HEK293 (cell line): ENCODE results near the gene OTOF.
A peak's percentile ranks its signal among the peaks of the same experiment; 100 is the strongest.

Experiments used
- BCL11B ChIP-seq: fragments of 450-650 bp; formaldehyde crosslinking; IDR thresholded peaks from 2 replicates; pipeline ENCODE4 v1.5.1; 2016; ENCODE audit warnings: low read depth, missing biosample characterization, missing genetic modification characterization
- FEZF1 ChIP-seq: fragments of 450-650 bp; formaldehyde crosslinking; IDR thresholded peaks from 2 replicates; pipeline ENCODE4 v1.5.1; 2016; ENCODE audit warnings: missing biosample characterization, missing genetic modification characterization
- HOXC10 ChIP-seq: sonication (generic); formaldehyde crosslinking; IDR thresholded peaks from 2 replicates; pipeline ENCODE4 v1.8.1; 2023; ENCODE audit warnings: mild to moderate bottlenecking, missing genetic modification reagents
- KLF1 ChIP-seq: fragments of 450-650 bp; formaldehyde crosslinking; IDR thresholded peaks from 2 replicates; pipeline ENCODE4 v1.5.1; 2016; ENCODE audit warnings: missing biosample characterization, missing genetic modification characterization
- KLF10 ChIP-seq: fragments of 450-650 bp; IDR thresholded peaks from 2 replicates; pipeline ENCODE4 v1.5.1; 2018; ENCODE audit warnings: missing biosample characterization, mild to moderate bottlenecking, missing genetic modification characterization
- KLF7 ChIP-seq: fragments of 450-650 bp; formaldehyde crosslinking; IDR thresholded peaks from 2 replicates; pipeline ENCODE4 v1.5.1; 2016; ENCODE audit warnings: missing biosample characterization, missing genetic modification characterization, borderline replicate concordance
- MZF1 ChIP-seq: fragments of 450-650 bp; formaldehyde crosslinking; IDR thresholded peaks from 2 replicates; pipeline ENCODE4 v1.5.1; 2017; ENCODE audit warnings: missing biosample characterization, missing genetic modification characterization, borderline replicate concordance
- OVOL3 ChIP-seq: fragments of 450-650 bp; formaldehyde crosslinking; IDR thresholded peaks from 2 replicates; pipeline ENCODE4 v1.5.1; 2016; ENCODE audit warnings: missing biosample characterization, missing genetic modification characterization
- RBAK ChIP-seq: fragments of 450-650 bp; formaldehyde crosslinking; IDR thresholded peaks from 2 replicates; pipeline ENCODE4 v1.5.1; 2016; ENCODE audit warnings: missing biosample characterization, missing genetic modification characterization
- SCRT1 ChIP-seq: fragments of 450-650 bp; formaldehyde crosslinking; IDR thresholded peaks from 2 replicates; pipeline ENCODE4 v1.5.1; 2016; ENCODE audit warnings: missing biosample characterization, missing genetic modification characterization, borderline replicate concordance
- SCRT2 ChIP-seq: fragments of 450-650 bp; formaldehyde crosslinking; IDR thresholded peaks from 2 replicates; pipeline ENCODE4 v1.5.1; 2016; ENCODE audit warnings: missing biosample characterization, missing genetic modification characterization
- SP3 ChIP-seq: fragments of 450-650 bp; formaldehyde crosslinking; IDR thresholded peaks from 2 replicates; pipeline ENCODE4 v1.5.1; 2016; ENCODE audit warnings: missing biosample characterization, missing genetic modification characterization
- TRIM28 ChIP-seq: IDR thresholded peaks from 2 replicates; pipeline ENCODE4 v1.6.1; 2011; ENCODE audit warnings: low read length, control low read depth, borderline replicate concordance
- ZEB2 ChIP-seq: fragments of 450-650 bp; formaldehyde crosslinking; IDR thresholded peaks from 2 replicates; pipeline ENCODE4 v1.5.1; 2016; ENCODE audit warnings: missing biosample characterization, missing genetic modification characterization
- ZIC2 ChIP-seq: fragments of 450-650 bp; formaldehyde crosslinking; IDR thresholded peaks from 2 replicates; pipeline ENCODE4 v1.5.1; 2016; ENCODE audit warnings: missing biosample characterization, missing genetic modification characterization
- ZNF112 ChIP-seq: fragments of 450-650 bp; formaldehyde crosslinking; IDR thresholded peaks from 2 replicates; pipeline ENCODE4 v1.5.0; 2017; ENCODE audit warnings: missing biosample characterization, missing genetic modification characterization
- ZNF223 ChIP-seq: fragments of 450-650 bp; formaldehyde crosslinking; IDR thresholded peaks from 2 replicates; pipeline ENCODE4 v1.5.1; 2016; ENCODE audit warnings: missing biosample characterization, missing genetic modification characterization
- ZNF239 ChIP-seq: fragments of 450-650 bp; formaldehyde crosslinking; IDR thresholded peaks from 2 replicates; pipeline ENCODE4 v1.5.1; 2016; ENCODE audit warnings: missing biosample characterization, missing genetic modification characterization
- ZNF292 ChIP-seq: fragments of 450-650 bp; formaldehyde crosslinking; IDR thresholded peaks from 2 replicates; pipeline ENCODE4 v1.5.1; 2016; ENCODE audit warnings: low read depth, missing biosample characterization, missing genetic modification characterization, borderline replicate concordance
- ZNF341 ChIP-seq: fragments of 450-650 bp; formaldehyde crosslinking; IDR thresholded peaks from 2 replicates; pipeline ENCODE4; 2016; ENCODE audit warnings: low read depth, missing biosample characterization, missing genetic modification characterization
- ZNF391 ChIP-seq: fragments of 450-650 bp; formaldehyde crosslinking; IDR thresholded peaks from 2 replicates; pipeline ENCODE4 v1.5.1; 2016; ENCODE audit warnings: low read depth, missing biosample characterization, missing genetic modification characterization, borderline replicate concordance
- ZNF394 ChIP-seq: fragments of 450-650 bp; formaldehyde crosslinking; IDR thresholded peaks from 2 replicates; pipeline ENCODE4 v1.5.1; 2016; ENCODE audit warnings: missing biosample characterization, missing genetic modification characterization, mild to moderate bottlenecking, moderate library complexity, borderline replicate concordance
- ZNF404 ChIP-seq: fragments of 450-650 bp; formaldehyde crosslinking; IDR thresholded peaks from 2 replicates; pipeline ENCODE4 v1.5.1; 2017; ENCODE audit warnings: missing biosample characterization, missing genetic modification characterization
- ZNF416 ChIP-seq: fragments of 450-650 bp; formaldehyde crosslinking; IDR thresholded peaks from 2 replicates; pipeline ENCODE4 v1.5.1; 2016; ENCODE audit warnings: missing biosample characterization, missing genetic modification characterization
- ZNF423 ChIP-seq: fragments of 450-650 bp; formaldehyde crosslinking; IDR thresholded peaks from 2 replicates; pipeline ENCODE4 v1.5.1; 2016; ENCODE audit warnings: missing biosample characterization, missing genetic modification characterization
- ZNF473 ChIP-seq: fragments of 450-650 bp; formaldehyde crosslinking; IDR thresholded peaks from 2 replicates; pipeline ENCODE4 v1.5.1; 2017; ENCODE audit warnings: missing biosample characterization, missing genetic modification characterization
- ZNF514 ChIP-seq: fragments of 450-650 bp; formaldehyde crosslinking; IDR thresholded peaks from 2 replicates; pipeline ENCODE4 v1.5.1; 2016; ENCODE audit warnings: missing biosample characterization, missing genetic modification characterization
- ZNF521 ChIP-seq: fragments of 450-650 bp; formaldehyde crosslinking; IDR thresholded peaks from 2 replicates; pipeline ENCODE4 v1.5.1; 2017; ENCODE audit warnings: missing biosample characterization, mild to moderate bottlenecking, missing genetic modification characterization
- ZNF561 ChIP-seq: fragments of 450-650 bp; IDR thresholded peaks from 2 replicates; pipeline ENCODE4 v1.5.1; 2018; ENCODE audit warnings: missing biosample characterization, missing genetic modification characterization, borderline replicate concordance
- ZNF629 ChIP-seq: fragments of 450-650 bp; formaldehyde crosslinking; IDR thresholded peaks from 2 replicates; pipeline ENCODE4 v1.5.1; 2017; ENCODE audit warnings: missing biosample characterization, missing genetic modification characterization
- ZNF654 ChIP-seq: fragments of 450-650 bp; formaldehyde crosslinking; IDR thresholded peaks from 2 replicates; pipeline ENCODE4 v1.5.1; 2016; ENCODE audit warnings: low read depth, missing biosample characterization, missing genetic modification characterization
- ZNF677 ChIP-seq: fragments of 450-650 bp; IDR thresholded peaks from 2 replicates; pipeline ENCODE4 v1.5.0; 2018; ENCODE audit warnings: missing biosample characterization, mild to moderate bottlenecking, missing genetic modification characterization, moderate library complexity
- TF ChIP-seq, protein P1 (sequence below): fragments of 450-650 bp; formaldehyde crosslinking; IDR thresholded peaks from 2 replicates; pipeline ENCODE4 v1.5.1; 2017; ENCODE audit warnings: missing biosample characterization, missing genetic modification characterization
- TF ChIP-seq, protein P2 (sequence below): fragments of 450-650 bp; formaldehyde crosslinking; optimal IDR thresholded peaks from 2 replicates; pipeline ENCODE3; 2016; ENCODE audit warnings: missing biosample characterization, mild to moderate bottlenecking, missing genetic modification characterization
- TF ChIP-seq, protein P3 (sequence below): fragments of 450-650 bp; formaldehyde crosslinking; IDR thresholded peaks from 2 replicates; pipeline ENCODE4 v1.5.1; 2016; ENCODE audit warnings: missing biosample characterization, missing genetic modification characterization

The OTOF gene

GRCh38 chr2:26503231-26503880 is 25.4 kb upstream of the OTOF start (continued):
- TF ChIP-seq, protein P1, sequence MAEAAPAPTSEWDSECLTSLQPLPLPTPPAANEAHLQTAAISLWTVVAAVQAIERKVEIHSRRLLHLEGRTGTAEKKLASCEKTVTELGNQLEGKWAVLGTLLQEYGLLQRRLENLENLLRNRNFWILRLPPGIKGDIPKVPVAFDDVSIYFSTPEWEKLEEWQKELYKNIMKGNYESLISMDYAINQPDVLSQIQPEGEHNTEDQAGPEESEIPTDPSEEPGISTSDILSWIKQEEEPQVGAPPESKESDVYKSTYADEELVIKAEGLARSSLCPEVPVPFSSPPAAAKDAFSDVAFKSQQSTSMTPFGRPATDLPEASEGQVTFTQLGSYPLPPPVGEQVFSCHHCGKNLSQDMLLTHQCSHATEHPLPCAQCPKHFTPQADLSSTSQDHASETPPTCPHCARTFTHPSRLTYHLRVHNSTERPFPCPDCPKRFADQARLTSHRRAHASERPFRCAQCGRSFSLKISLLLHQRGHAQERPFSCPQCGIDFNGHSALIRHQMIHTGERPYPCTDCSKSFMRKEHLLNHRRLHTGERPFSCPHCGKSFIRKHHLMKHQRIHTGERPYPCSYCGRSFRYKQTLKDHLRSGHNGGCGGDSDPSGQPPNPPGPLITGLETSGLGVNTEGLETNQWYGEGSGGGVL (tag by site-specific recombination), result peak; percentile 40; the same call in 1 of the 2 replicates
- TF ChIP-seq ZNF341 (peak; percentile 83), MZF1 (tag by site-specific recombination) (no peak), KLF1 (peak; percentile 92), ZNF394 (0 out of 2 replicates have a peak, but pooled peaks have one; percentile 16), ZNF514 (tag by site-specific recombination) (no peak), ZNF629 (tag by site-specific recombination) (peak; percentile 23; the same call in 1 of the 2 replicates), SCRT1 (tag by site-specific recombination) (peak; percentile 86; the same call in 1 of the 2 replicates), BCL11B (tag by site-specific recombination) (no peak), ZNF292 (tag by site-specific recombination) (no peak), RBAK (no peak), ZNF654 (tag by site-specific recombination) (peak; percentile 64), ZNF112 (no peak), SCRT2 (tag by site-specific recombination) (peak; percentile 98), KLF10 (tag by site-specific recombination) (0 out of 2 replicates have a peak, but pooled peaks have one; percentile 44), OVOL3 (tag by site-specific recombination) (no peak), ZNF423 (tag by site-specific recombination) (peak; percentile 45; the same call in 1 of the 2 replicates), ZEB2 (tag by site-specific recombination) (peak; percentile 69; the same call in 1 of the 2 replicates), ZNF223 (tag by site-specific recombination) (no peak), ZNF521 (no peak), ZNF416 (tag by site-specific recombination) (no peak), KLF7 (tag by site-specific recombination) (peak; percentile 84), ZNF473 (tag by site-specific recombination) (no peak), ZNF239 (tag by site-specific recombination) (no peak), ZIC2 (tag by site-specific recombination) (peak; percentile 81), HOXC10 (CRISPR knock-in tag) (0 out of 2 replicates have a peak, but pooled peaks have one; percentile 27), ZNF404 (tag by site-specific recombination) (no peak), ZNF391 (tag by site-specific recombination) (0 out of 2 replicates have a peak, but pooled peaks have one; percentile 39), SP3 (peak; percentile 76), FEZF1 (peak; percentile 89), TRIM28 (0 out of 2 replicates have a peak, but pooled peaks have one; percentile 33), ZNF677 (tag by site-specific recombination) (no peak), ZNF561 (tag by site-specific recombination) (peak; percentile 89; the same call in 1 of the 2 replicates)
- TF ChIP-seq, protein P2, sequence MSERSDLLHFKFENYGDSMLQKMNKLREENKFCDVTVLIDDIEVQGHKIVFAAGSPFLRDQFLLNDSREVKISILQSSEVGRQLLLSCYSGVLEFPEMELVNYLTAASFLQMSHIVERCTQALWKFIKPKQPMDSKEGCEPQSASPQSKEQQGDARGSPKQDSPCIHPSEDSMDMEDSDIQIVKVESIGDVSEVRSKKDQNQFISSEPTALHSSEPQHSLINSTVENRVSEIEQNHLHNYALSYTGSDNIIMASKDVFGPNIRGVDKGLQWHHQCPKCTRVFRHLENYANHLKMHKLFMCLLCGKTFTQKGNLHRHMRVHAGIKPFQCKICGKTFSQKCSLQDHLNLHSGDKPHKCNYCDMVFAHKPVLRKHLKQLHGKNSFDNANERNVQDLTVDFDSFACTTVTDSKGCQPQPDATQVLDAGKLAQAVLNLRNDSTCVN (tag by site-specific recombination), result peak; percentile 37
- TF ChIP-seq, protein P3, sequence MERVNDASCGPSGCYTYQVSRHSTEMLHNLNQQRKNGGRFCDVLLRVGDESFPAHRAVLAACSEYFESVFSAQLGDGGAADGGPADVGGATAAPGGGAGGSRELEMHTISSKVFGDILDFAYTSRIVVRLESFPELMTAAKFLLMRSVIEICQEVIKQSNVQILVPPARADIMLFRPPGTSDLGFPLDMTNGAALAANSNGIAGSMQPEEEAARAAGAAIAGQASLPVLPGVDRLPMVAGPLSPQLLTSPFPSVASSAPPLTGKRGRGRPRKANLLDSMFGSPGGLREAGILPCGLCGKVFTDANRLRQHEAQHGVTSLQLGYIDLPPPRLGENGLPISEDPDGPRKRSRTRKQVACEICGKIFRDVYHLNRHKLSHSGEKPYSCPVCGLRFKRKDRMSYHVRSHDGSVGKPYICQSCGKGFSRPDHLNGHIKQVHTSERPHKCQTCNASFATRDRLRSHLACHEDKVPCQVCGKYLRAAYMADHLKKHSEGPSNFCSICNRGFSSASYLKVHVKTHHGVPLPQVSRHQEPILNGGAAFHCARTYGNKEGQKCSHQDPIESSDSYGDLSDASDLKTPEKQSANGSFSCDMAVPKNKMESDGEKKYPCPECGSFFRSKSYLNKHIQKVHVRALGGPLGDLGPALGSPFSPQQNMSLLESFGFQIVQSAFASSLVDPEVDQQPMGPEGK, result peak; percentile 82
